LNCaP clone FGC (cell line): ENCODE measurements around the gene ECEL1.

Experiments
- DNase-seq: peaks from one replicate; pipeline ENCODE4 v3.0.0-alpha.2; 2011; ENCODE audit warnings: low read depth
- H3K4me3 ChIP-seq: 2 replicates; pipeline ENCODE4 v1.5.1; 2011; ENCODE audit warnings: mild to moderate bottlenecking, low read depth, low read length, control low read depth
- TF ChIP-seq, protein P1 (sequence below): IDR thresholded peaks from 2 replicates; pipeline ENCODE4 v1.5.1; 2012; ENCODE audit warnings: mild to moderate bottlenecking; ENCODE audit not compliant: control insufficient read depth, insufficient read depth; ENCODE audit errors: extremely low read depth

The ECEL1 gene

GRCh38 chr2:232492236-232492848 is 4.7 kb upstream of the ECEL1 start:
- TF ChIP-seq, protein P1, sequence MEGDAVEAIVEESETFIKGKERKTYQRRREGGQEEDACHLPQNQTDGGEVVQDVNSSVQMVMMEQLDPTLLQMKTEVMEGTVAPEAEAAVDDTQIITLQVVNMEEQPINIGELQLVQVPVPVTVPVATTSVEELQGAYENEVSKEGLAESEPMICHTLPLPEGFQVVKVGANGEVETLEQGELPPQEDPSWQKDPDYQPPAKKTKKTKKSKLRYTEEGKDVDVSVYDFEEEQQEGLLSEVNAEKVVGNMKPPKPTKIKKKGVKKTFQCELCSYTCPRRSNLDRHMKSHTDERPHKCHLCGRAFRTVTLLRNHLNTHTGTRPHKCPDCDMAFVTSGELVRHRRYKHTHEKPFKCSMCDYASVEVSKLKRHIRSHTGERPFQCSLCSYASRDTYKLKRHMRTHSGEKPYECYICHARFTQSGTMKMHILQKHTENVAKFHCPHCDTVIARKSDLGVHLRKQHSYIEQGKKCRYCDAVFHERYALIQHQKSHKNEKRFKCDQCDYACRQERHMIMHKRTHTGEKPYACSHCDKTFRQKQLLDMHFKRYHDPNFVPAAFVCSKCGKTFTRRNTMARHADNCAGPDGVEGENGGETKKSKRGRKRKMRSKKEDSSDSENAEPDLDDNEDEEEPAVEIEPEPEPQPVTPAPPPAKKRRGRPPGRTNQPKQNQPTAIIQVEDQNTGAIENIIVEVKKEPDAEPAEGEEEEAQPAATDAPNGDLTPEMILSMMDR, result no peak
- no peak overlapping the region for H3K4me3 ChIP-seq
- DNase-seq, result no peak

DNA sequence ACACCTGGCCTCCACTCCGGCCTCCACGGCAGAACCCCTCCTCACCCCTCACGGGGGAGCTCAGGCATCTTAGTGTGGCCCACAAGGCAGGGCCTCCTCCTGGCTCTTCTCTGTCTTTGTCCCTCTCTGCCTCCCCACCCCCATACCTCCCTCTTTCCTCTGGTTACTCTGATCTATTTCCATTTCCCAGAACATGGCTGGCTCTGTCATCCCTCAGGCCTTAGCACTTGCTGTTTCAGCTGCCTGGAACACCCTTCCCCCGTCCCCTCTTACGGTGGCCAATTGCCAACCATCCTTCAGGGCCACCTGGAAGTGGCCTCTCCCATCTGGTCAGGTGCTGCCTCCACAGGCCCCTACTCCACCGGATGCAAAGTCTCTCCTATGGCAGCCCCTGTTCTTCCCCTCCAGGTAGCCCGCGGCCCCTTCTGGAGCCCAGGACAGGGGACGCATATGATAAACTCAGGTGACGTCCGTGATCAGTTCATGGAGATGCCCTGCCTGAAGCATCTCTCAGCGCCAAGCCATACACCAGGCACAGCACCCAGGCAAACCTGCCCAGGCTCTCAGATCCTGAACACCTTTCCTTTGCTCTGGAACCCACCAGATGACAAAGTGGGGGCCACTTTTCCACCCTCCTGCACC is 3.6 kb upstream of the ECEL1 start:
- H3K4me3 ChIP-seq, result no peak overlapping the region
- no peak for DNase-seq
- TF ChIP-seq, protein P1, result no peak

GRCh38 chr2:232490221-232491138 is 2.8 kb upstream of the ECEL1 start:
- DNase-seq, result no peak
- H3K4me3 ChIP-seq, result no peak overlapping the region
- TF ChIP-seq, protein P1, result no peak

- TF ChIP-seq, protein P1, result no peak
- DNase-seq, result no peak
- no peak overlapping the region for H3K4me3 ChIP-seq
Measured at GRCh38 chr2:232489516-232490220, 2.0 kb upstream of the ECEL1 start.

DNA sequence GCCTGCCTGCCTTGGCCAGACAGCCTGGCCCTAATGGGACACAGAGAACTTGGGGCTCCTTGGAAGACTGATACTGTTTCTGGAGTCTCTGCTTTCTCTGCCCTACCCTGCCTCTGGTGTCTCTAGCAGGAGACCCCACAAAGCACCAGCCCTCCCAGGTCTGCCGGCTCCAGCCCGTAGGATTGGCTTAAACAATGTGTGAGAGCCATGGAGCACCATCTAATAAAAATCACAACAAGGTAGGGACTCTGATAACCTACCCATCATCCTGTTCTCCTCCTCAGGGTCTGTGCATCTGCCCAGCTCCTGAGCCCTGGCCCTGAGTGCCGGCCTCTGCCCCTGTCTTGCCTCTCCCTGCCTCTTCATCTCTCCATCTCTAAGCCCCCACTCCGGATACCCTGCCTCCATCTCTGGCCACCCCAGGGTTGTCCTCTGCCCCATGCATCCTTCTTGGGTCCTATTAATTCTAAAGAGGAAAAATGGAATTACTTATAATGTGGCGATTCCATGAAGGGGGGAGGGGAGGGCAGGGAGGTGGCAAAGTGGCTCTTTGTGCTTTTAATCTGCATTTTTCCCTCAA is 1.2 kb upstream of the ECEL1 start:
- TF ChIP-seq, protein P1, result no peak
- no peak for DNase-seq
- no peak overlapping the region for H3K4me3 ChIP-seq

- no peak for DNase-seq
Measured at GRCh38 chr2:232488097-232488711, 570 bp upstream of the ECEL1 start.

More at GRCh38 chr2:232488097-232488711, 570 bp upstream of the ECEL1 start:
- no peak overlapping the region for H3K4me3 ChIP-seq
- TF ChIP-seq, protein P1, result no peak
